SW 1271 (cell line): Measurements from ENCODE around the gene OR2M4.
"Not testable (repeated sequence)": the region's sequence is repeated elsewhere in the genome, so short reads cannot be mapped to it uniquely, and the experiment has no call there.

Experiments
- DNase-seq, 2 experiments: peaks; one replicate each; lab custom pipeline; 2025; lab: John Stamatoyannopoulos, UW

The OR2M4 gene, protein sequence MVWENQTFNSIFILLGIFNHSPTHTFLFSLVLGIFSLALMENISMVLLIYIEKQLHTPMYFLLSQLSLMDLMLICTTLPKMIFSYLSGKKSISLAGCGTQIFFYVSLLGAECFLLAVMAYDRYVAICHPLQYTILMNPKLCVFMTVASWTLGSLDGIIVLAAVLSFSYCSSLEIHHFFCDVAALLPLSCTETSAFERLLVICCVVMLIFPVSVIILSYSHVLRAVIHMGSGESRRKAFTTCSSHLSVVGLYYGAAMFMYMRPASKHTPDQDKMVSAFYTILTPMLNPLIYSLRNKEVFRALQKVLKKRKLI

DNA sequence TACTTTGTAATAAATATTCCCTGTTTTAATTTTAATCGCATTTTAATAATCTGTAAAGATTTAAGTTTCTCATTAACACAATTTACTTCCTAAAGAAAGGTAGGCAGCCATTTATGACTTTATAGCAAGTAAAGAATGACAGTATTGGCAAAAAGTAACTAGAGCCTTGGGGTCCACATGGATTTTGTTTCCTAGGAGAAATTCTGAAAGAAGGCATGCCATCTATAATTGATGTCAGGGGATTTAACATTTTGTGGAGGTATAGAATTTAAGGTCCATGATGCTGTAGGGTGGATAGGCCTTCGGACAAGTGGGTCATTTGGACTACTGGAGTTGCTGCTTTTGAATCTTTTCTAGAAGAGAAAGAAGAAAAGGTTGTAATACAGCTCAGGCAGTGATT, at the start of gene OR2M4:
Gene OR2M4, plus strand, starts transcription at position 301 of the 400 bp plus-strand sequence. CDS start 7,512 bp downstream, outside the sequence.
- no peak for DNase-seq

DNA sequence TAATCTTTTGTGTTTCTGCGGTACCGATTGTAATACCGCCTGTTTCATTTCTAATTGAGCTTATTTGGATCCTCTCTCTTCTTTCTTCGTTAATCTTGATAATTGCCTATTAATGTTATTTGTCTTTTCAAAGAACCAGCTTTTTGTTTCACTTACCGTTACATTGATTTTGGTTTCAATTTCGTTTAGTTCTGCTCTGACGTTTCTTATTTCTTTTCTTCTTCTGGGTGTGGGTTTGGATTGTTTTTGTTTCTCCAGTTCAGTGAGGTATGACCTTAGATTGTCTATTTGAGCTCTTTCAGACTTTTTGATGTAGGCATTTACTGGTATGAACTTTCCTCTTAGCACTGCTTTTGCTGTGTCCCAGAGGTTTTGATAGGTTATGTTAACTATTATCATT, 47.2 kb upstream of the OR2M4 start:
- DNase-seq, result no peak

DNA sequence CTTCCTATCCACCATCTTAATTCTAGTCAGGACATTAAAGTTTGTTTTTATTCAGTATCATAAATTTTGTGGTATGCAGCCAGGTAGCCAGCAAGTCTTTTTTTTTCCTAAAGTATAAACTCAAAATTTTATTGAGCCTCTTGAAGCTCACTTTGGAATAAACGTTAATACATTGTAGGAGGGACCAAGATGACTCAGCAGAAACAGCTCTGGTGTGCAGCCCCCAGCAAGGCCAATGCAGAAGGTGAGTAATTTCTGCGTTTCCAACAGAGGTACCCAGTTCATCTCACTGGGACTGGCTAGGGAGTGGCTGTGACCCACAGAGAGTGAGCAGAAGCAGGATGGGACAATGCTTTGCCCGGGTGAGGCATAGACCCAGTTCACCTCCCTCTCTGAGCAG, 43.9 kb upstream of the OR2M4 start:
- no peak for DNase-seq

DNA sequence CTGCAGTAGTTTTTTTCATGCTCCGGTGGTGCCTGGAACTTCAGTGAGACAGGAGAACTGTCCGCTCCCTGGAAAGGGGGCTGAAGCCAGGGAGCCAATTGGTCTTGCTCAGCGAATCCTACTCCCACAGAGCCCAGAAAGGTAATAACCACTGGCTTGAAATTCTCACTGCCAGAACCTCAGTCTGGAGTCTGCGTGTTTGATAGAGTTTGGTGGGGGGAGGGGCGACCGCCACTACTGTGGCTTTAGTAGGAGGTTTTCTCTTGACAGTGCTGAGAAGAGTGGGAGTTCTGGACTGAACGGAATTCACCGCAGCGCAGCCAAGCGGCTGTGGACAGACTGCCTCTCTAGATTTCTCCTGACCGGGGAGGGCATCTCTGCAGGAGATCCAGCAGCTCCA, 42.2 kb upstream of the OR2M4 start:
- no peak for DNase-seq

DNA sequence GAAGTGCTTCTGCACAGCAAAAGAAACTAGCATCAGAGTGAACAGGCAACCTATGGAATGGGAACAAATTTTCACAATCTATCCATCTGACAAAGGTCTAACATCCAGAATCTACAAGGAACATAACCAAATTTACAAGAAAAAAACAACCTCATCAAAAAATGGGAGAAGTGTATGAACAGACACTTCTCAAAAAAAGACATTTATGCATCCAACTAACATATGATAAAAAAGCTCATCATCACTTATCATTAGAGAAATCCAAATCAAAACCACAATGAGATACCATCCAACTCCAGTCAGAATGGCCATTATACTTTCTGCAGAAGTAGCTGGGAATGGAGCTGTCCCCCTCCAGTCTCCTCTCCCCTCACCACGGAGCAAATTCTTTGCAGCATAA, 37.1 kb upstream of the OR2M4 start:
- DNase-seq, result no peak

DNA sequence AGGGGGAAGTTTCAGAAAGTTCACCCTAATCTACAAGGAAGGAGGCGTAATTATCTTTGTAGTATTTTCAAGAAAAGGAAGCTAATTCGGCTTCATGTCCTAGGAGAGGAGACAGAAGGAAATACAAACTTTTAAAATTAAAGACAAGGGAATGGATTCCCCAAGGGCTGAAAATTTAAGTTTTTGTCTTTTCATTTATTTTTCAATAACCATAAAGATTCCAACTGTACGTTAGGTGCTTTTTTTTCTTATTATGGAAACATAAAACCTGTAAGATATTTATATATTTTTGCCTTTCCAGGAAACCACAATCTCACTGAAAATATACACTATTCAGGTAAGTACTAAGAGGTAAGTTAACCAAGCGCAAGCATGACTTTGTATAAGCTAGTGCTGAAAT, 34.3 kb upstream of the OR2M4 start, which contains the start of gene OR2M3:
Gene OR2M3, plus strand, starts transcription at position 301 of the 400 bp plus-strand sequence. CDS start 5,803 bp downstream, outside the sequence.
- no peak for DNase-seq

DNA sequence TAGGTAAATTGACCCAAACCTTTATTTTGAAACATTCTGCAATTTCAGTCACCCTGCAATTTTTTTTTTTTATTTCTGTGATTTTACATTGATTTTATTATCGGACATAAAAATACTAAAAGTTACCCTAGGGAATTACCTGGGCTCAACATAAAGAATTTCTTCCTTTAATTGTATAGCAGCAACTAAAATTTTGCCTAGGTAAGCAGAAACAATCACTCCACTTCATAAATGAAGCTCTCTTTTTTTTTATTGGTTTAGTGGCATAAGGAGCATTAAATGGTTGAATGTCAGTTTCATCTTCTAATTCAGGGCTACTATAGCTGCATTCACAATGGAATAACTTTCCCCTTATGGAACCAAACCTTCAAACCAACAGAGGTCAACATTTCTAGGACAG, 15.3 kb upstream of the OR2M4 start:
- DNase-seq, result no peak

DNA sequence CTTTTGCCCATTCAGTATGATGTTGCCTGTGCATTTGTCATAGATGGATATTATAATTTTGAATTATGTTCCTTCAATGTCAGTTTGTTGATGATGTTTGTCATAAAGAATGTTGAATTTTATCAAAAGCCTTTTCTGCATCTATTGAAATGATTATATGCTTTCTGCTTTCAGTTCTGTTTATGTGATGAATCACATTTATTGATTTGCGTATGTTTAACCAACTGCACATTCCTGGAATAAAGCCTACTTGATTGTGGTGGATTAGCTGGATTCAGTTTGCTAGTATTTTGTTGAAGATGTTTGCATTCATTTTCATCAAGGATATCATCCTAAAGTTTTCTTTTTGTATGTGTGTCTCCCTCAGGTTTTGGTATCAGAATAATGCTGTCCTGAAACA, 5.7 kb upstream of the OR2M4 start:
- no peak for DNase-seq

DNA sequence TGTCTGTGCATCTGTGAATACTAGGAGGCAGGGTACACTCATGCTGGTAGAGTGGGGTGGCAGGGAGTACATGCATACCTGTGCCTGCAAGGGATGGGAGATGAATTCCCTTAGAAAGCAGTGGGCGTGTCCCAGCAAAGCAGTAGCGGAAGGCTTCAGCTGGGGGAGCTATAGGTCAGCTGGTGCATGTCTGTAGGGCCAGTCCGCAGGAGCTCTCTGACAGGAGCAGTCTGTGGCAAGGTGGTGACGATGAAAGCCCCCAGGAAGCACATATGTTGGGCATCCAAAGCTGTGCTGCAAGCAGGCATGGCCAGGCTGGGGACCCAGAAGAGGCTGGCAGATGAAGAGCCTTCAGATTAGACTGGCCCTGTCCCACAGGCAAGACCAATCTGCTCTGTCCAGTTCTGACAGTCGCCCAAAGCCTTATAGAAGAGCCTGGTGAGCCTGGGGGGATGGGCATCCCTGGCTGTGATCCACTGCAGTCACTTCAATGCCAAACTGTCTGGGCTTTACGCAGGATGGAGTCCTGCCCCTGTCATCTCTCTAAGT, 1.8 kb upstream of the OR2M4 start:
- no peak for DNase-seq

DNA sequence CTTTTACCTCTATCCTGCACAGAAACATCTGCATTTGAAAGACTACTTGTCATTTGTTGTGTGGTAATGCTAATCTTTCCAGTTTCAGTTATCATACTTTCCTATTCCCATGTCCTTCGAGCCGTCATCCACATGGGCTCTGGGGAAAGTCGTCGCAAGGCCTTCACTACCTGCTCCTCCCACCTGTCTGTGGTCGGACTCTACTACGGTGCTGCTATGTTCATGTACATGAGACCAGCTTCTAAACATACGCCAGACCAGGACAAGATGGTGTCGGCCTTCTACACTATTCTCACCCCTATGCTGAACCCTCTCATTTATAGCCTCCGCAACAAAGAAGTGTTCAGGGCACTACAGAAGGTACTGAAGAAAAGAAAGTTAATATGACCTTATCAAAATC, 8.3 kb downstream of the OR2M4 start:
- no peak for DNase-seq

DNA sequence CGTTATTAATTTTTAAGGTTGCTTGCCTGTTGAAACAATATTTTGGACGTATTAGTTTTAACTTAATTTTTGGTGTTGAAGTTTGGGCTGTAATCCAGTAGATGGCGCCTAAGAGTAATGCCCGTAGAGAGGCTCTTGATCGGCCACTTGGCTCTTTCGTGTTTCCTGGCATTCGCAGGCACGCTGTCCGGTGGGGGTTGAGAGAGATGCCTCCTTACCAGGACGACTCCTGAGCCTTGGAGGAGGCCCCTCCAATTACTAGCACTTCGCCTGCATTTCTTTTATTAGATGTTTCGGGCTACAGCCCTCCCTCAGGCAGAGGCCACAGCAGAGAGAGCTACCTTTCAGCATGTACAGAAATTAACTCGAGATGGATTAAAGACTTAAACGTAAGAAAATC, 12.0 kb downstream of the OR2M4 start:
- peak in 1 of 2 experiments; percentile 67 for DNase-seq

DNA sequence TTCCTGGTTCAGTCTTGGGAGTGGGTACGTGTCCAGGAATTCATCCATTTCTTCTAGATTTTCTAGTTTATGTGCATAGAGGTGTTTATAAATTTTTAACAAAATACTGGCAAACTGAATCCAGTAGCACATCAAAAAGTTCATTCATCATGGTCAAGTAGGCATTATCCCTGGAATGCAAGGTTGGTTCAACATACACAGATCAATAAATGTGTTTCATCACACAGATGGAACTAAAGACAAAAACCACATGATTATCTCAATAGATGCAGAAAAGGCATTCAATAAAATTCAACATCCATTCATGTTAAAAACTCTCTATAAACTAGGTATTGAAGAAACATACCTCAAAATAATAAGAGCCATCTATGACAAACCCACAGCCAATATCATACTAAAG, 28.1 kb downstream of the OR2M4 start:
- not testable (repeated sequence) for DNase-seq

DNA sequence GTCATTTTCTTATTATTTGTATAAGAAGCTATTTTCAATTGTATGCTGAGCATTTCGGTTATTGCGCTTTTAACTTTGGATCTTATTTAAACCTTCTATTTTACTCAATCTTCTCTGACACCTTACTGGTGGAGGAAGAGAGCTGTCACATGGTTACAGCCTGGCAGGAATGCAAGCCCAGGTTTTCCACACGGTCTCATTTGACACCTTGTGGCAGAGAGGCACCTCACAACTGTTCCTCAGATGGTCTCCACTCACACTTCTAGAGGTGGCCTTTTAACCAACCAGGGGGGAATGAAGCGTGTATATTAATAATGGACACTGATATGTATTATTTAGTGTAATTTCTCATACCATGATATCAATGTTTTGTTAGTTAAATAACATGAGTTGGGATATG, 37.0 kb downstream of the OR2M4 start:
- DNase-seq, result no peak

DNA sequence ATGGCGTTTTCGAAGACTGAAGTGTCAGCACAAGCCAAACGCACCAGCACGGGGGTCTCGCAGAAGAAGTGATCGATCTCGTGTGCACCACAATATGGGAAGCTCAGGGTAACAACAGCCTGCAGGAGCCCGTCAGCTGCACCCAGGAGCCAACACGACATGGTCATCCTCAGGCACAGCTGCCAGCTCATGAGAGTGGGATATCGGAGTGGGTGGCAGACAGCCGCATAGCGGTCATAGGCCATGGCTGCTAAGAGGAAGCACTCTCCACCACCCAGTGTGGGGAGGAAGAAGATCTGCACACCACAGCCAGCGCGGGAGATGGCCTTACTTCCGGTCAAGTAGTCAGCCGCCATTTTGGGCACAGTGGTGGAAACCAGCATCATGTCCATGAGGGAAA, 42.0 kb downstream of the OR2M4 start:
- DNase-seq, result not testable (repeated sequence)

DNA sequence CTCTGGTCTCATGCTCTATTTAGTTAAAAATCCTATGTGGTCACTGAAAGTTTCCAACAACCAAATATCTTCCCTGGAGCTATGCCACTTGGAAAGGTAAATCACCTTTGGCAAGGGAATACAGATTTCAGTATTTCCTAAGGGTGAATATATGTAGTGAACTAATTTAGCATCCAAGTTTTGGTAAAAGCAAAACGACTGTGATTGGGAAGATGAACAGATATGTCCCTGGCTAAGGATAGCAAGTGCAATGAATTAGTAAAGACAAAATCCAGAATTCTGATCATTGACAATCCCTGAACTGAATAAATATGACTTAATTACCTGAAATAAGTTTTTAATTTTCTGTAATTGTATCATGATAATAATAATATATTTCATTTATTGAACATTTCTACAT, 46.7 kb downstream of the OR2M4 start, which contains the start of gene OR2T33:
Gene OR2T33, minus strand, starts transcription at position 101 of the 400 bp plus-strand sequence. CDS start 4,162 bp downstream, outside the sequence.
- no peak for DNase-seq

DNA sequence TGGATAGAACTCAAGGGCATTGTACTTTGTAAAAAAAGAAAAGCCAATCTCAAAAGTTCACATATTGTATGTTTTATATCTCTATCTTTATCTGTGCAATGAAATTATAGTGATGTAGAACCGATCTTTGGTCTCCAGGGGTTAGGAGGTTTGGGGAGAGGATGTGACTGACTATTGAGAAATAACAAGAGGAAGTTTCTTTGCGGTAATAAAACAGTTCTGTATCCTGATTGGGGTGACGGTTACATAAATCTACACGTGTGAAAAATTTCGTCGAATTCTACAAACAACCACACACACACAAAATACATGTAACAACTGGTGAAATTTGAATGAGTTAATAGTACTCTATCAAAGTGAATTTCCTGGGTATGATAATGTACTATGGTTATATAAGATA, 57.2 kb downstream of the OR2M4 start:
- no peak for DNase-seq
